IMR-90 (cell line): ENCODE measurements around the gene AVPI1. TPM values are rescaled to one million over a fixed set of nuclear protein-coding genes. Genes with fewer than 3 reads are reported as not detected.

Experiments used
- polyA plus RNA-seq, 3 experiments: library from polyadenylated mRNA; depleted of rRNA; stranded (reverse); fragments of >200 nt; gene quantifications; 2 replicates each; pipeline ENCODE4 v1.2.3, GENCODE V29; 2012; ENCODE audit warnings: low replicate concordance in 1 of 3
- total RNA-seq: library from RNA; depleted of rRNA; stranded (reverse); fragments of >200 nt; gene quantifications from 2 replicates; pipeline ENCODE4 v1.2.3, GENCODE V29; 2012
- TF ChIP-seq, protein P1 (sequence below): conservative IDR thresholded peaks from 2 replicates; pipeline ENCODE4 v1.5.1; 2012; ENCODE audit warnings: mild to moderate bottlenecking, low read depth, low read length, improper control_type of control experiment

The AVPI1 gene
- total and polyA plus RNA-seq, 2 of the 4 experiments (the other 2 are of a cell fraction): 26.7 to 29.8 TPM

DNA sequence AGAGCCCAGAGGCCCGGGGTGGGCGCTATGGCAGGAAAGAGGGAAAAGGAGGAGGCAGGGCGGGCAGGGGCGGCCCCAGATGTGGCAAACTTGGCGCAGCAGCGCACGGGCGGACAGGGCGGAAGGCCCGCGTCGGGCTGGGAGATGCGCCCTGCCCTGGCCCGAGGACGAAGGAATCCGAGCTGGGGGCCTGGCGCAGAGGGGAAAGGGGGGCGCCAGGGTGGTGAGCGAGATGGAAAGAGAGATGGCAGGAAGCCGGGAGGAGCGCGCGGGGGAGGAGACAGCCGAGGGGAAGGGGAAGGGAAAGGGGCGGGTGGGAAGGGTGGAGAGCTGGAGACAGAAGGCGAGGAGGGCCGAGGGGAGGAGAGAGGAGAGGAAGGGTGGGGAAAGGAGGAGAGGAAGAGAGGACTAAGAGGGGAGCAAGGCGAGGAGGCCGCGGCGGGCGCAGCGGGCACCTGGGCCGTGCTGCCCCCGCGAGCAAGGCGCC, 26.3 kb upstream of the AVPI1 start, which contains the start of gene MARVELD1 (continued):
- TF ChIP-seq, protein P1, sequence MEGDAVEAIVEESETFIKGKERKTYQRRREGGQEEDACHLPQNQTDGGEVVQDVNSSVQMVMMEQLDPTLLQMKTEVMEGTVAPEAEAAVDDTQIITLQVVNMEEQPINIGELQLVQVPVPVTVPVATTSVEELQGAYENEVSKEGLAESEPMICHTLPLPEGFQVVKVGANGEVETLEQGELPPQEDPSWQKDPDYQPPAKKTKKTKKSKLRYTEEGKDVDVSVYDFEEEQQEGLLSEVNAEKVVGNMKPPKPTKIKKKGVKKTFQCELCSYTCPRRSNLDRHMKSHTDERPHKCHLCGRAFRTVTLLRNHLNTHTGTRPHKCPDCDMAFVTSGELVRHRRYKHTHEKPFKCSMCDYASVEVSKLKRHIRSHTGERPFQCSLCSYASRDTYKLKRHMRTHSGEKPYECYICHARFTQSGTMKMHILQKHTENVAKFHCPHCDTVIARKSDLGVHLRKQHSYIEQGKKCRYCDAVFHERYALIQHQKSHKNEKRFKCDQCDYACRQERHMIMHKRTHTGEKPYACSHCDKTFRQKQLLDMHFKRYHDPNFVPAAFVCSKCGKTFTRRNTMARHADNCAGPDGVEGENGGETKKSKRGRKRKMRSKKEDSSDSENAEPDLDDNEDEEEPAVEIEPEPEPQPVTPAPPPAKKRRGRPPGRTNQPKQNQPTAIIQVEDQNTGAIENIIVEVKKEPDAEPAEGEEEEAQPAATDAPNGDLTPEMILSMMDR: no peak
